ENCODE data around the gene TNFRSF13B.

GRCh38 chr17:17004251-17004996 lies 32.5 kb upstream of the TNFRSF13B start:
- TF ChIP-seq POLR2A (IDR thresholded peaks at IDR 0.05) (no peak), CTCF (IDR thresholded peaks at IDR 0.05) (no peak)
